Measurements from ENCODE around the gene PLA2G3.

Gene PLA2G3

DNA sequence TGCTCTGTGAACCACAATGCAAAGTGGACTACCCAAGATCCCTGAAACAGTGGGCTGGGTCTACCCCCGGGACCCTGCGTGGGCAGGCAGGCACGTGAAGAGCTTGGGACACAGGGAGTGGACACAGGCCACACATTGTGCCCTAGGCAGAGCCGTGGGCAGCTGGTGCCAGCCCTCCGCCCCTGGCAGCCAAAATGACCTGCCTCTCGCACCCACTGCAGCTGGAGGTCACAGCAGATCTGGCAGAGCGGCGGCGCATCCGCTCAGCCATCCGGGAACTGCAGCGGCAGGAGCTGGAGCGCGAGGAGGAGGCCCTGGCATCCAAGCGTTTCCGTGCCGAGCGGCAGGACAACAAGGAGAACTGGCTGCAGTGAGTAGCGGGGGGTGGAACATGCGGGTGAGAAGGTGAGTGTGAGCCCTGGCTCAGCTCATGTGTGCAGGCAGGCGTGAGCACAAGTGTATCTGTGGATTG lies 52.5 kb downstream of the PLA2G3 start:
- FAIRE-seq = no peak
- no peak for DNase-seq (ENCODE audit: low spot score)

DNA sequence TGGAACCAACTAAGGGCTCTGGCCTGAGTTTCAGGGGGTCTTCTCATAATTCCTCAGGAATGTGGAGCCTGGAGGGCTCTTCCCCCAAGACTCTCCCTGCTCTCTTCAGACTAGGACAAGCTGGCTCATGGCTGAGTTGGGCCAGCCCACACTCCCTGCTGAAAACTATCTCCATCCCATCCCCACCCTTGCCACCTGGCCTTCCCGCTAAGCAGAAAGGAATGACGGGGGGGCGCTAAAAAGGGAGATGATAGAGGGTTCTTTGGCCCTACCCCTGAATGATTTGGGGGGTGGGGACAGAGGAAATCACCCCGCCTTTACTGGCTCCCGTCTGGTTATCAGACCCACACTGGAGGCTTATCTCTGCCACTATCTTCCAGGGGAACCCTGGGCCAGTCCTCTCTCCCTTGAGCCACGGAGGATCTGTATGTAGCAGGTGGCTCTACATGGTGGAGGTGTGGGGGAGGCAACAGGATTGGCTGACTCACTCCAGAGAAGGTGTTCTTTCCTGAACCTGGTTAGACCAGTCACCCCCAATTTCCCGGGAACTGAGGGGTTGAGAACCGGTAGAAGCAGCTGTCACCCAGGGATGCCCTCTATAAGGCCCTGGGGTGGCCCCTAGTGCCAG lies 53.5 kb downstream of the PLA2G3 start:
- FAIRE-seq (no peak), DNase-seq (ENCODE audit: low spot score) (no peak)

DNA sequence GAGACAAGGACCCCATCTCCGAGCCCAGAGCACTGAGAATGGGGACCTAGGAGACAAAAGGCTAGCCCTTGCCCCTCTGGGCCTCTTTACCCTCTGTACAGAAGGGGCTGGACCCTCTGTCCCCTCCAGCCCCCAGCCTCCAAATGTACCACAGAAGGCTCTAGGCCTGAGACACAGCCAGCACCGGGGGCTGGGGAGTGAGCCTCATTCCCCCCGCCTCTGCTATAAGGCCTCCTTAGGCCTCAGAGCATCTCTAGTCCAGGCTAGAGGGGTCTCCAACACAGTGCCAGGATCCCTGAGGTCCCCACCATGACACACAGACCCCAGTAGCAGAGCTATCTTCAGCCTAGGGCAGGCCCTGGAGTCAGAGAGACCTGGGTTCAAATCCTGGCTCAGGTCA lies 54.4 kb downstream of the PLA2G3 start:
- FAIRE-seq (no peak), DNase-seq (ENCODE audit: low spot score) (no peak)

DNA sequence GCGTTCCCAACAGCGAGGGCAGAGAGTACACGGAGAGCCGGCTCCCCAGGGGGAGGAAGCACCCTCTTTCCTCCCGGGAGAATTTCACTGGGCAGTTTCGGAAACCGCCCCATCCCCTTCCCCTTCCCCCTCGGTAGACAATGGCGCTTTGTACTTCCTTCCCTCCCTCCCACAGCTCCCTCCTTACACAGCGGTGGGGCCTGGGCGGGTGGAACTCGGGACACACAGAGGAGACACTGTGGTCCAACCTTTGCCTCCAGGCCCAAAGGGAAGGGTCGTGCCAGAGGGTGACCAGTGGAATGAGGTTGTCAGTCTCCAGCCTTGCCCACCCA lies 54.8 kb downstream of the PLA2G3 start:
- DNase-seq (ENCODE audit: low spot score) (no peak), FAIRE-seq (no peak)

DNA sequence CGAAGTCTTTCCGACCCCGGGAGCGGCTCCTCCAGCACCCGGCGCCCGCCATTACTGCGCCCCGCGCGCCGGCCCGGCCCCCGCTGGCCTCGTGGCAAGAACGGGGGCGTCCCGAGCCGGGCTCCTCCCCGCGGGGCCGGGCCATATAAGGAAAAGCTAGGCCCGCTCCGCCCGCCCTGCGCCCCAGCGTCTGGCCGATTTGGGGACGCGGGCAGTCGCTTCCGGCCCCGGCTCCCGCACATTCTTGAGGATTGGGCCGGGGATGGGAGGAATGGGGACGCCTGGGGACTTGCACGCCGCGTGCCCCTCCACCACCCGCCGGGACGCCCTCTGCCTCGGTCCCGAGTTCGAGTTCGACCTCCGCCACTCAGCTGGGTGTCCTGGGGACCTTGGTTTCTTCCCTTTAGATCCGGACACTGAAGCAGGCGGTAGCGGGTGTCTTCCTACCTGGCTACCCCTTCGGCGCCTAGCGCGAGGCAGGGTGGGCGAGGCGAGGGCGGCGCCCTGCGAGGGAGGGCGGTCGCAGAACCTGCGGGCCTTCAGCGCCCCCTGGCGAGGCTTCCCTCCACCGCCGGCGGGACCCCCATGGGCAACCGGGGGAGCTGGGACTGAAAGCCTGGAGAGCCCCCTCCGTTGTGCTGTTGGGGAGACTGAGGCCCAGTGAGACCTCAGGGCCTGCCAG lies 55.4 kb downstream of the PLA2G3 start:
- FAIRE-seq = no peak
- no peak for DNase-seq (ENCODE audit: low spot score)

All from RCC 7860 (cell line).